Type B pancreatic cell (in vitro differentiated cells): ENCODE measurements around the gene PRKCB. TPM values are rescaled to one million over a fixed set of nuclear protein-coding genes. Genes with fewer than 3 reads are reported as not detected.

Experiments
- DNase-seq: peaks from one replicate; pipeline ENCODE4 v3.0.0; 2021; ENCODE audit warnings: mixed read lengths; ENCODE audit not compliant: unreplicated experiment; ENCODE audit errors: extremely low spot score
- H3K27ac Mint-ChIP-seq: 2 replicates; pipeline ENCODE4 v1.8.0; 2021; ENCODE audit warnings: mild to moderate bottlenecking, mixed read lengths
- H3K27me3 Mint-ChIP-seq: 2 replicates; pipeline ENCODE4 v1.8.0; 2021; ENCODE audit warnings: mixed read lengths
- H3K36me3 Mint-ChIP-seq: 2 replicates; pipeline ENCODE4 v1.8.0; 2021; ENCODE audit warnings: mixed read lengths
- H3K4me1 Mint-ChIP-seq: one replicate; pipeline ENCODE4 v1.8.0; 2021; ENCODE audit warnings: mixed read lengths; ENCODE audit not compliant: unreplicated experiment
- H3K4me3 Mint-ChIP-seq: 2 replicates; pipeline ENCODE4 v1.8.0; 2021; ENCODE audit warnings: mild to moderate bottlenecking, mixed read lengths
- H3K9me3 Mint-ChIP-seq: 2 replicates; pipeline ENCODE4 v1.8.0; 2021; ENCODE audit warnings: mixed read lengths
- total RNA-seq: library from RNA; stranded (reverse); gene quantifications from 2 replicates; pipeline ENCODE4 v1.2.1, GENCODE V29; 2021; ENCODE audit warnings: low replicate concordance
- TF ChIP-seq, protein P1 (sequence below): fragments of 200-600 bp; sonication (generic); conservative IDR thresholded peaks from 2 replicates; pipeline ENCODE4 v1.5.0; 2021; ENCODE audit warnings: antibody characterized with exemption, mild to moderate bottlenecking

Gene PRKCB
- total RNA-seq, 1 donor from 2014 or later = 10.2 TPM

DNA sequence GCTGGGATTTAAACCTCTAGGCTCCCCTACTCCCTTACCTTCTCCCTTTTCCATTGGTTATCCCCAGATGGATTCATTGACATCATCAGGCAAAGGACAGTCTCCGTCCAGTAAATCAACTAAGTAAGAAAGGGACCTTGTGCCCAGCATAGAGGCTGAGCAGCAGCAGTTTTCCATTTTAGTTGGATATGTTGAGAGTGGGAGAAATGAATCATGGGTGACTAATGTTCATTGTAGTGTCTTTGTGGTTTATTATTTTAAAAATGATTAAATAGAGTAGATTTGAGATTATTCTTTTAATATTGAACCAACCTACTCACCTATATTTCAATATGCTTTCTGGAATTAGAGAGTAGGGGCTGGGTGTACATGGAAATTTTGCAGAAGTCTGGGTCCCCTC is 321.0 kb downstream of the PRKCB start:
- Mint-ChIP-seq H3K4me1 (no peaks in the 10 kb centered on the region), H3K27ac (no peak overlapping the region), H3K4me3 (no peak overlapping the region), H3K9me3 (no peaks in the 10 kb centered on the region), H3K36me3 (no peaks in the 10 kb centered on the region), H3K27me3 (no peaks in the 10 kb centered on the region)
- no peak for DNase-seq
- TF ChIP-seq, protein P1, sequence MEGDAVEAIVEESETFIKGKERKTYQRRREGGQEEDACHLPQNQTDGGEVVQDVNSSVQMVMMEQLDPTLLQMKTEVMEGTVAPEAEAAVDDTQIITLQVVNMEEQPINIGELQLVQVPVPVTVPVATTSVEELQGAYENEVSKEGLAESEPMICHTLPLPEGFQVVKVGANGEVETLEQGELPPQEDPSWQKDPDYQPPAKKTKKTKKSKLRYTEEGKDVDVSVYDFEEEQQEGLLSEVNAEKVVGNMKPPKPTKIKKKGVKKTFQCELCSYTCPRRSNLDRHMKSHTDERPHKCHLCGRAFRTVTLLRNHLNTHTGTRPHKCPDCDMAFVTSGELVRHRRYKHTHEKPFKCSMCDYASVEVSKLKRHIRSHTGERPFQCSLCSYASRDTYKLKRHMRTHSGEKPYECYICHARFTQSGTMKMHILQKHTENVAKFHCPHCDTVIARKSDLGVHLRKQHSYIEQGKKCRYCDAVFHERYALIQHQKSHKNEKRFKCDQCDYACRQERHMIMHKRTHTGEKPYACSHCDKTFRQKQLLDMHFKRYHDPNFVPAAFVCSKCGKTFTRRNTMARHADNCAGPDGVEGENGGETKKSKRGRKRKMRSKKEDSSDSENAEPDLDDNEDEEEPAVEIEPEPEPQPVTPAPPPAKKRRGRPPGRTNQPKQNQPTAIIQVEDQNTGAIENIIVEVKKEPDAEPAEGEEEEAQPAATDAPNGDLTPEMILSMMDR = no peak

DNA sequence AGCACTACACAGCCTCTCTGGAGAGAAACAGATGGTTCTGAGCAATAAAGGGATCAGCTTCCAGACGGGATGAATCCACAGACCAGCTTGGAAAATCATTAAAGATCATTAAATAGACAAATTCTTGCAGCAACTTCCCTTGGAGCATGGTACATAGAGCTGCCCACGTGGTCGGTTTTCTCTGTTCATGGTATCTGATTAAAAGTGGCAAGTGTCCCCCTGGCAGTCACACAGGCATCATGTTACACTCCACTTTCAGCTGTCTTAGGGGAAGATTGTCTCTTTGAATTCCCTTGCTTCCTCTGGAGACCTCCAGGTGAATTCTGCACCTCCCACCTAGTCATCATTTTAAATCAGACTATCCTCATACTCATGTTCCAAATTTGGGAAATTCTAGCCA is 328.2 kb downstream of the PRKCB start:
- Mint-ChIP-seq H3K36me3 (no peaks in the 10 kb centered on the region), H3K9me3 (no peaks in the 10 kb centered on the region), H3K27ac (no peak overlapping the region), H3K4me1 (no peaks in the 10 kb centered on the region), H3K4me3 (no peak overlapping the region), H3K27me3 (peaks cover 12% of the 10 kb centered on the region)
- DNase-seq = no peak
- TF ChIP-seq, protein P1 = no peak

DNA sequence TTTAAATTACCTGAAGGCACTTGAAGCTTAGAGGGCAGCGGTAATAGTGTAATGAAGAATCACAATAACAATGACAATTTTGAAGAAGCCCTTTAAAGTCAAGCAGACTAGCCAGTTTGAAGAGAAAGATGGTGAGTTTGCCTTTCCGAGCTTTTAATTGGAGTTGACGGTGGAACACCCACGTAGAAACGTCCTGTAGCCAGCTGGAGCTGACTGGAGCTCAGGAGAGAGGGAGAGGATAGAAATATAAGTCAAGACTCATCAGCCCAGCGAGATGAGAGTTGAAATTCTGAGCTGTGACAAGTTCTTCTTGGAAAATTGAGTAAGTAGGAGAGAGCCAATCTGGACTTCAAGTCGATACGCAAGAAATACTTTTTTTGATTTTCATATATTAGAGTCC is 328.6 kb downstream of the PRKCB start:
- H3K9me3 Mint-ChIP-seq = no peaks in the 10 kb centered on the region
- peaks cover 12% of the 10 kb centered on the region for H3K27me3 Mint-ChIP-seq
- no peak overlapping the region for H3K27ac Mint-ChIP-seq
- TF ChIP-seq, protein P1 = no peak
- no peaks in the 10 kb centered on the region for H3K4me1 Mint-ChIP-seq
- no peak overlapping the region for H3K4me3 Mint-ChIP-seq
- no peaks in the 10 kb centered on the region for H3K36me3 Mint-ChIP-seq
- no peak for DNase-seq

DNA sequence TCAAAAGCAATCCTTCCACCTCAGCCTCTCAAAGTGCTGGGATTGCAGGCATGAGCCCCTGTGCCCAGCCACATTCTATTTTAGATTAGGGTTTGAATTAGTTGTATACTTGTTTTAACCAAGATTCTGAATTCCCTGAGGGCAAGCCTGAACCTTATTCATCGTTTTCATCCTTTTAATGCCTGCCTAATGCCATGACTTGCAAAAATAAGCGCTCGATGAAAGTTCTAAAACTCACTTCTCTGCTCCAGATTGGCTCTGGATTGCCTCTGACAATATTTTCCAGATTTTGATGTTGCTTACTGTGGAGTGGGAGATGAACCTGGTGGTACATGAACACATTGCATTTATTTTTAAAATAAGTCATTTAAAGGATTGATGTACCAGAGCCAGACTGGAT is 329.5 kb downstream of the PRKCB start:
- Mint-ChIP-seq H3K9me3 (no peaks in the 10 kb centered on the region), H3K27ac (no peak overlapping the region), H3K27me3 (peaks cover 12% of the 10 kb centered on the region), H3K4me3 (no peak overlapping the region), H3K4me1 (no peaks in the 10 kb centered on the region), H3K36me3 (no peaks in the 10 kb centered on the region)
- TF ChIP-seq, protein P1 = no peak
- DNase-seq = no peak

DNA sequence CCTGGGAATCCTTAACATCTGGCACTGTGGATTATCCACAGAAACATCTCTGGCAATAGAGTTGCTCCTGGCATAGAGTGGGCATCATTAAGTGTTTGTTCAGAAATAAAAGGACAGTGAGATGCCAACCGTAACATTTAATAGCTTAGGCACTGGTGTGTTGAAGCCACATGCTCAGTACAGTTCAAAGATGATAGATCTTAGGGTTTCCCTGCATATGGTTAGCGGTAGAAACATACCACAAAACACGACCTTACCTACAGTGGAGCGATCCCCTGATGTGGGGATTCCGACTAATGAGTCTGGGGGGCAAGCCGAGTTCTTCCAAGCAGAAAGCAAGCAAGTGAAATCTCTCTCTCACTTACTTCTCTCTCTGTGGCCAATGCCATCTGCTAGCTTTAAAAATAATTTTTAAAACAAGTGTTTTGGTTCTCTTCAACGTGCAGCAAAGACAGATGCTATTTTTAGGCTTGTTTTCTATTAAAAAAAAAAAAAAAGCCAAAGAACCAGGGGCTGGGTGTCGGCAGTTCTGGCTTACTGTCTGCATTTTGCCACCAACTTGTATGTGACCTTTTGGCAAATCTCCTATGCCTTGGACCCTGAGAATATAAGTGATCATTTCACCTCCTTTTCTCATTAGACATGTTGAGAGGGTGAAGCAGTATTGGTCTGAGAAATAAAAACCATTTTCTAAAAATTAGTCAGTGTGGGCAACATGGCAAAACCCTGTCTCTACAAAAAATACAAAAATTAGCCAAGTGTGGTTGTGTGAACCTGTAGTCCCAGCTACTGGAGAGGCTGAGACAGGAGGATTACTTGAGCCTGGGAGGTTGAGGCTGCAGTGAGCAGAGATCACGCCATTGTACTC is 331.1 kb downstream of the PRKCB start:
- TF ChIP-seq, protein P1 = no peak
- Mint-ChIP-seq H3K9me3 (no peaks in the 10 kb centered on the region), H3K4me3 (no peak overlapping the region)

More for the DNA sequence above, 331.1 kb downstream of the PRKCB start:
- DNase-seq = no peak
- H3K27me3 Mint-ChIP-seq = peaks cover 12% of the 10 kb centered on the region
- no peaks in the 10 kb centered on the region for H3K4me1 Mint-ChIP-seq
- no peaks in the 10 kb centered on the region for H3K36me3 Mint-ChIP-seq
- no peak overlapping the region for H3K27ac Mint-ChIP-seq
